NCI-H345 treated with DMSO at 0.1 percent for 48 hours (cell line): ENCODE results near the gene HOXA13.

ENCODE experiments used
- DNase-seq: peaks from one replicate; lab custom pipeline; 2025; ENCODE audit not compliant: unreplicated experiment; lab: John Stamatoyannopoulos, UW

The HOXA13 gene

DNA sequence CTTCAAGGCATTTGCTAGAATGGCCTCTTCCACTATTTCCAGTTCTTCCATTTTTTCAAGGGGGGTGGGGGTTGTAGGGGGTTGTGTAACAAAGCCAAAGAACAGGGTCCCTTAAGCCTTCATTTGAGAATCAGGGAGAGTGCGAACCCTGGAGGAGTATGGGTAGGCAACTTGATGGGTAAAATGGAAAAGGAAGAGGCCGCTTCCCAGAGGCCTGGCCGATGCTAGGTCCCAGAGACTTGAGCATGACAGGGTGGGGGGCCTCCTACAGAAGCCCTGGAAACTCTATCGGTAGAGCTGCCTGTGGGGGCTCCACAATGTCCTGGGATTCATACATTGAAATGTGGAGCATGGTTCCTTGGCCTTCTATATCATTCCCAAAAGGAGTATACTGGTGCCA is 9.1 kb upstream of the HOXA13 start:
- no peak for DNase-seq

DNA sequence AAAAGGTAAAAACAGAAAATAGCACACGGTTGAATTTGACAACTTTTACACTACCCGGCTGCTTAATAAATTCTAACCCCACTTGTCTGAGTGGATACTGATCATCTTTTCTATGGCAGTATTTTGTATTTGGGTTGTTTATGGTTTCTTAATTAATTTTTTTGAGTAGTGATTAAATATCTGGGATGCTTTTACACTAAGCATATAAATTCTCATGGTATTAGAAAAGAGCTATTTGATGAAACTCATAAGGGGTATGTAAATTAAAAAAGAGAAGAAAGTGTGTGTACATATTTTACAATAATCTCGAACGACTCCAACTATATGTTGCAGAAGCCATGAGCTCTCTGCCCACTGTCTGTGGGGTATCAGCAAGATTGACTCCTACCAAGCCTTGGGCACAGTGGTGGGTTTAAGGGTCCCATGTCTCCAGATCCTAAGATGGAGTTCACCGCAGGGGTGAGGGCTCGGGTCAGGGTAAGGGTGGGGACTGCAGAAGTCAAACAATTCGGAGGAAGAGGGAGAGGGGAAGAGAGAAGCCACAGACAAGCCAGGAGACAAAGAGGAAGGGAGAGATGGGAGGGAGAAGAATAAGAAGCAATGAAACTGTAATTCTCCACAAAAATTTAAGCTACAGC is 7.6 kb upstream of the HOXA13 start:
- DNase-seq: no peak

DNA sequence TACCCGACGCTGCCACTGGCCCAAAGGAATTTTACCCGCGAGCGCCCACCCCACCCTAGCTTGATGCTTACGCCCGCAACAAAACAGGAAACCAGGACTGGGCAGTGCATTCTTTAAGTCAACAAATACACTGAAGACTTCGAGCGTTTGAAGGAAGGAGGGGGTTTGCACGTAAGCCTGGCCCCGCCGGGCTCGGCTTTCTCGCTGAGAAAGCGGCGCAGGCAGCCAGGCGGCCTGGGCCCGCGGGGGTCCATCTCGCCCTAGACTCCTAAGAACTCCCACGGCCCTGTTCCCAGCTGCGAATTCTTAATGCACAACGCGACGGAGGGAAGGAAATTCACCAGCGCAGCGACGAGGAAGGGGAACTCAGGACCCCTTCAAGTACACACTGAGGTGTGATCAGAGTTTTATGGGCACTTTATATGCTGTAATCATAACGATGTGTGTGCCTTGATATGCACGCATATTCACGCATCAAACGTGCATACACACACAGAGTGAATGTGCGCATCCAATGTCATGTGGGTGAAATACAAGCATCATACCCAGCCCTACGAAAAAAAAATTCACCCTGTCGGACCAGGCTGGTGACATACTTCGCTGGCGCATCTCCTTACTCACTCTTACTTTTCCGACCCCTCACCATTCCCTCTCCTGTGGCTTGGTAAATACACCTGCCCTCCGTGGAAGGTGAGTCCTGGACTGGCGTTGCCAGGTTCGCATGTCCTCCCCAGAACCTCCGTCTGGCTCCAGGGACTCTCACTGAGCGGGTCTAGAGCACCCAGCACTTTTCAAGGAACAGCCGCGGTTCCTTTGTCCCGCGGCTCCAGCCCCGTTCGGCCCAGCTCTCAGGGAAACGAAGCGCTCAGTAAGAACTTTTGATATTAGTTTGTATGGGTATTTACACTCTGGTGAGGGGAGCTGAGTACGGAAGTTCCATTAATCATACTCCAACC is 5.7 kb upstream of the HOXA13 start:
- no peak for DNase-seq

DNA sequence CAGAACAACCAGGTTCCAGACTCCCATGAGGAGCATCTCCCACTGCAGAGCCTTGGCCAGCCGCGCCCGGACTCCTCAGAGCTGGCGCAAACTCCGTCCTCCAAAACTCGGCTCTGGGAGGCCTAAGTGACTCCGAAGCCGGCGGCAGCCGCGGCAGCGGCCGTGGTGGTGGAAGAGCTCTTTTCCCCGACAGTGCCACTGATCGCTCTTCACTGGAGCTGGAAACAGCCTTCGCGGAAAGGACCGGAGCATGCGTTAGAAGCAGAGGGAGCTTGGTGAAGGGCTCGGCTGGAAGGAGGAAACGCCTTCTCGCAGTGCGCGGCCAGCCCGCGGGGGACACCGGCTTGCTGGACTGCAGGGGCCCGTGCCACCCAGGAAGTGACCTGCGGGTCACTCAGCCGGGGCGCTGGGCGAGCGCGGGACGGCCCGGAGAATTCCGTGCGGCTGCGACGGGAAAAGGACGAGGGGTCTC is 5.0 kb upstream of the HOXA13 start:
- DNase-seq: no peak

DNA sequence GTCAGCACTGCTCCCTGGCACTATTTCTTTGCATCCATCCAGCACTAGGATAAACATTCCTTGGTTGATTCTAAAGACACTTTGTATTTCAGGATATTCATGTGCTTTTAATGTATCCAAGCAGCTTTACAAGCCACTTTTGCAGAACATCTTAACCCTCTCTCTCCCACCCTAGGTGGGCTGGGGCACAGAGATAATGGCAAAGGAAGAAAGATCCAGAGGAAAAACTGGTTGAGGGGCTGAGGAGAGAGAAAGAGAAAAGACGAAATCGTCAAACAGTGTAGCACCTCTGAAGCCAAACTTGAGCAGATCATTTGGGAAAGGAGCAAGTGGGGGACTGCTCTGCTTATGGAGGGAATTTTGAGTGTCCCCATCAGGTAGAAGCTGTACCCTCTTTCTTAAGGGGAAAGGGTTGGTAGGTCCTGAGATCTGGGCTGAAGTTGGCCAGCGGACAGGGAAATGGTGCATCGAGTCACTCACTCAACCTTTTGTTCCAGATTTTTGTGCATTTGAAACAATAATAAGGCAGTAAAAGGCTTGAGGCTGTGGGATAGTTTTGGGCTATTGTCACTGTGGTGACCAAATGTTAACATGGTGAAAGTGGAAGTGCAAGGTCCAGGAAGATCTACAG is 4.2 kb upstream of the HOXA13 start:
- no peak for DNase-seq

DNA sequence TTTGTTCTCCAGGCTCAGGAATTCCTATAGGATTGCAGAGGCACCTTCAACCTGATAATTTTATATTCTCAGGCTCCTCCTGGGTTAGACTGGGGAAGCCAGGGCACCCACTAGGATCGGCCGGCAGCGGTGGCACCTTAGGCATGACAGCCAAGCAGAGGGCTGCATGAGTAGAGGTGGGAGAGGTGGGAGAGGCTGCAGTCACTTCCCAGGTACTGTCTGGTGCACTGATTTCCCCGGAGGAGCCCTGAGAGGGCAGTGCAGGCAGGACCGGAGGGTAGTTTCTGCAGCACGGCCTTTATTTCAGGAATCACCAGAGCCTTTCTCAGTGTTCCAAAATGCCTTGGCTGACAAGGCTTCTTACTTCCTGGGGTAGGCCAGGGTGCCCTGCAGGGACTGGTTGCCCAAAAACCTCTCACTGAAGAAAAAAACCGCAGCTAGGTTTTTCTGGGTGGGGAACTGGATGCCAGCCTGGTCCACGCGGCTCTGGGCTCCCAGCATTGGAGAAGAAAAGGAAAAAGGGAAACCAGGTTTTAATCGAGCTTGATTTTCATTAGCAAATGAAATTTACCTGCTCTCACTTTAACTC is 3.6 kb upstream of the HOXA13 start:
- DNase-seq: no peak

DNA sequence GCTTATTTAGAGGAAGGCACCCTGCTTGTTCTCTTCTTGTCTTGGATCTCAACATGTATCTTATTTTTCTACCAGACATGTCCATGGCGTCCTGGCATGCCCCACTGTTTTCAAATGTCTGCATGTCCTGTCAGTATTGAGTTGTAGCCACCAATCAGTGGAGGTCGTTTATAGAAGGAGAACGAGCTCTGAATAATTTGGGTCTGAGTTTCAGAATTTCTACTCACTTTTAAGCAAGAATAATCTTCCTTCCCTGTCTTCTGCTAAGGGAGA is 2.9 kb upstream of the HOXA13 start:
- DNase-seq: no peak

DNA sequence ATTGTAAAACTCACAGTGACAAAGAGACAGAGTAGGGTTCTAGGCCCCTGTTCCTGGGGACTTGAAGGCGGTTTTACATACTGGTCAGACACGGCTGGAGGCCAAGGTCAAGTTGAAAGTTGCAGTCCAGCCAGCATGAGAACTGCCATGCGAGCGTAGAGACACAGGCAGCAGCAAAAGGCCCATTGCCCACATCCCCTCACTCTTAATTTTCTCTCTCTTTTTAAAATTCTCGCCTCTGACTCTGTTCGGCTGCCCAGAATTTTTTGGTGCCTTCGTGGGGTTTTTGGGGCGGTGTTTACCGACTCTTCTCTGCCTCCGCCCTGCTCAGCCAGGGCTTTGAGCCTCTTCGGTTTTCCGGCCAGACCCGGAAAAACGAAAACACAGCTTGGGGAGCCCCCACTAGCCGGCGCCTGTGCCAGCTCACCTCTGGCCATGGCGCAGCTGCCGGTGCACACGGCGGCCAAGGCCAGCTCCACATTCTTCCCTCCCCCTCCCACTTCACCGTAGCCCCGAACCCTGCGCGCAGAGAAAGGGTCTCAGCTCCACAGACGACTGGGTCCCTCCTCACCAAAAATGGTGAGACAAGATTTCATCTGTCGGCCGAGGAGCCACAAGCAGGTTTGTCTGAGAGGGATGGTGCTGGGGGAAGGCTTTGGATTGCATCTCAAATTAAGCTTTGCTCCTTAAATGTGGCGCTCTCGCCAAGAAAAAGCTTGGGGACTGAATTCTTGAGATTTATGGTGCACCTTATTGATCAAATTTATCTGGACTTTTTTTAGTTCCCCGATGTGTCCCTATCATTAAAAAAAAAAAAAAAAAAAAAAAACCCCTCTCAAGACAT is 2.3 kb upstream of the HOXA13 start:
- no peak for DNase-seq

DNA sequence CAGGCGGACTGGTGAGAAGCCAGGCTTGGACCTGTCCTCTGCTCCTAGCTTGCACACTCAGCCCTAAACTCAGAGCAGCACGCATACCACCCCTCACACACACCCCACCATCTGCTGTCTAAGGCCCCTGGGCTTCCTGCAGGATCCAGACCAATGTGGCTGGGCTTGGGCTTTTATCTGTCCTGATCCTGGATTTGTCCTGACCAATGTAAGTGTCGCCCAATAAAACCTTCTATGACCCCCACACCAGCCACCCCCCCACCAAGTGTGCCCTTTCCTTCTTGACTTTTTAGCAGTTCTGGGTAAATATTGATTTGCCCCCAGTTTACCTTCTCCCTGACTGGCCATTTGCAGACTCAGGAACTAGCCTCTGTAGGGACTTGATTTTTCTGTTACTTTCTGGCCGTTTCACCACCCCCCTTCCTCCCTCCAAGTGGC is 1.7 kb upstream of the HOXA13 start:
- no peak for DNase-seq

DNA sequence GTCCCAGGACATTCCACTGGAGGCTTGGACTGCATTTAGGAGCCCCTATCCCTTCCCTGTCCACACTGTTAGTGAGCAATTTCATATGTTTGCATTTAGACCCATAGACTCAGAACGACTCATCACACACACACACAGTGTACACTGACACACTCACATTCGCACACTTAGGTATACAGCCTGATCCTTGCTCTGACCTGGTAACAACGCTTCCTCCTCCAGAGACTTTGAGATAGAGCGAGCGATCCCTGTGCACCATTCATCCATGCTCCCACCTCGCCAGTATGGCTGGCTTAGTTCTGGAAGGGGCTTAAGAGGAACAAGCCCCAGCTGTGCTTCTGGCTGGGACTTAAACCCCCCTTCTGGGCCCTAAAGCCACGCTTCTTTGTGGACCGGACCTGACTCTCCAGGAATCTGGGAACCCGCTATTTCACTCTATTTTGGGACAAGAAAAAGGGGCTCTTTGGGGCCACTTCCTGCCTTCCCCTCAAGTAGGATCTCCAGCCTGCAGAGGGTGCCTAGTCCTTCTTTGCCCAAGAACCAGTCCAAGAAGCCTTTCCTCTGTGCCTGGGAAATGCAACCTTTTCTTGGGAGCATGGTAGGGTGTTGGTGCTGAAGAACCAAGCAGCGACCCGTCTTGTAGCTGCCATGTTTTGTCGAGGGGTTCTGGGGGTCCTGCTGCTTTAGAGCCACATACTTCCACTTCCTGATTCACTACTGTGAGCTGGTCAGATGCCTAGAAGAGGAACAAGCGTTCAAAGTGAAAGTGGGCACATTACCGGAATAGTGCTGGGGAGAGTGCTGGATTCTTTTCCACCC is 1.1 kb upstream of the HOXA13 start:
- DNase-seq: no peak

DNA sequence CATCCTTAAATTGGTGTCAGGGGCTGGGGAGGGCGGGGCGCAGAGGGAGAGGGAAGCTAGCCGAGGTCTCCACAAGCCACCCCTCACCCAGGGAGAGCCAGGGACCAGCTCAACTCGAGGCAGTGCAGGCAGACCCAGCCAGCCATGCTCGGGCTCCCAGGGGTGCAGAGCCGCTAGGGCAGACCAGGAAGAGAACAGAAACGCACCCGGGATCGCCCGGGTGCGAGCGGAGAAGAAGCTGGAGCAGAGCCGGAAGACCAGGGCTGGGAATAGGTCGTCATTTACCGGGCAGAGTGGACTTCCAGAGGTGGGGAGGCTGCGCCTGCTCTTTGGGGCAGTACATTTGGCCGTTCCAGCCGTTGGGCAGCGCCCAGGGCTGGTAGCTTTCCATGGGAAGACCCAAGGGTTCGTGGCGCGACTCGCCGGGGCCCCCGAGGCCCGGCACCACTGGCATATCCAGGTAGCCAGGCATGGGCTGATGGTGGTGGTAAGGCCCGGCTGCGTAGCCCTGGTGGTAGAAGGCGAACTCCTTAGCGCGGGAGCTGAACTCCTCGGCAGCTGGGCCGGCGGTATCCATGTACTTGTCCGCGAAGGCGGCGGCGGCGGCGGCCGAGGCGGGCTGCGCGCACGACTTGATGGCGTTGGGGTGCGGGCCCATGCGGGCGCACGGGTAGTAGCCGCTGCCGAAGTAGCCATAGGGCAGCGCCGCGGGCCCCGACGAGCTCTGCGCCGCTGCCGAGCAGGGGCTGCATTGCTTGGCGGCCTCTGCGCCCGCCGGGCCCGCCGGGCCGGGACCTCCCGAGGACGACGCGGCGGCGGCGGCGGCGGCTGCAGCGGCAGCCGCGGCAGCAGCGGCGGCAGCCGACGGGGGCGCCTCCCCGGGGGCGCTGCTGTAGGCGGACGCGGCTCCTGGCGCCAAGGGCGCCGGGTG is 755 bp downstream of the HOXA13 start:
- DNase-seq: no peak

DNA sequence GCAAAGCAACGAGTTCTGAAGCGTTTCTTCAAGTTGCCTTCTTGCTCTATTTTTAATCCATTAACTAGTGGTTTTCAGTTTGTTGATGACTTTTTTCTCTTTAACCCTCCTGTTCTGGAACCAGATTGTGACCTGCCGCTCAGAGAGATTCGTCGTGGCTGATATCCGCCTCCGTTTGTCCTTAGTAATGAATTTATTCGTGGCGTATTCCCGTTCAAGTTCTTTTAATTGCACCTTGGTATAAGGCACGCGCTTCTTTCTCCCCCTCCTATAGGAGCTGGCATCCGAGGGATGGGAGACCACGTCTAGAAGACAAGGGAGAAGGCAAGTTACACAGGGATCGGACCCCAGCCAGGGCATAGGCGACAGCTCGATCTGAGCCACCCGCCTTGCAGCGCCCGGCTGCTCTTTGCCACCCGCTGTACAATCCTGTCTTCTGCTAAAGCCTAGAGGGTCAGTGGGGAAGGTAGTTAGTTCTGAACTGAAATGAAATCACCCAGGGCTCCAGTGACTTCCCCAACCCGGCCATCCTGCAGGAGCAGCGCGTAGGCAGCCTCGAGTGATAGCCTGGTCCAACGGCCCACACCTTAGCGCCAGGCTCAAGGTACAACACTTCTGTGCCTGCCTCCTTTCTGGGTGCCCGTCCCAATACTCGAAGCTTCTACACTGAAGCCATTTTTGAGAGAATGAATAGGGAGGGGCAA is 1.6 kb downstream of the HOXA13 start:
- DNase-seq: no peak

DNA sequence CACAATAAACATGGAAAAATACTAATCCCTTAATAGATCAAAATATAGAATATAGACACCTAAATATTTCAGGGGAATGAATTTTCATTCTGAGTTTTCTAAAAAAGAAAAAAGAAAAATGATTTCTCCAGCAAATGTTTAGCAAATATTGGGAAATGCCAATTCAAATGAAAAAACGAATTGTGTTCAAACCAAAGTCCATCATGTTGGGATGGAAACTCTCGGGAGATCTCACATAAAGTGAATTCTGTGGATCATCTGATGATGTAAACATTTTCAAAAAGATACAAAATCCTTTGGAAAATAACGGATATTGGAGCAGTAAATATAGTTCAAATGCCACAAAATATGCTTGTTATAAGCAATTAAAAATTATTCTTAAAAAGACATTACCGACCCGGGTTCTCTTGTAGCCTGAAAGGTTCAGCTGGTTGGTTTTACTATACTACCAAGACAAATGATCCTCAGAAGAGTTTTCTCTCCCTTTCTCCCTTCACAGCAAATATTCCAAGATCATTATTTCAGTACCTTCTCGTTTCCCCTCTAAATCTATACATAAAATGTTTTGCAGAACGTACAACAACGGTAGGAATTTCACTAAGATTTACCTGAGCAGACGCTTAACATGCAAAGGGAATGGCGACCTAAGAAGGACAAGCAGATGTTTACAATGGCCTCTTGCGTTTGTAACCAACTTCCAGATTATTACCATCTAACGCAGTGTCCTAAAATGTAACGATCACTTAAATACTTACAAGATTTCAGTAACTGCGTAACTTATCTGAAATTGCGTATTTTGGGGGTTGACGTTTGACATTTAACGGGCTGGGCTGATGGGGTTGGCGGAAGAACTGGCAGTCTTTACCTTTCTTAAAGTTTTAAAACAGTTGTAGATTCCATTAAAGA is 2.5 kb downstream of the HOXA13 start:
- DNase-seq: no peak

DNA sequence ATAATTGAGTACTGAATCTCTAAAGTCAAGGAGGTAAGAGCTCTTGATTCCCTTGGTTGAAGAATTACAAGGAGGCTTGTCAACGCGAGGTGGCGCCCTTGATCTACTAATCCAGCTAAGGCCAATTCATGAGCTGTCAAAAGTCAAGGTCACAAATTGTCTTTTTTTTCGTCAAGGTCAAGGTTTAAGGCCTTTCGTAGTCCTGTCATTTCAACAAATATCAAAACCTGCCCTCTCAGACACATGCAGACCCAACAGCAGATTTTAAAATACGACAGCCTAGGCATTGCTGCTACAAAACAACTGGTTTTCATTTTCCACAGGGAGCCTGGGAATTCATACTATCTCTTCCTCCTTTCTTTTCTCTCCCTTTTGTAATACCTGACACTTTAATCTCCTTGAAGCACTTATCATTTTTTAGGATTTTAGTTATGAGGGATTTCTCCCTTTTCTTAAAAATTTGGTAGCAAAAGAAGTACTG is 3.6 kb downstream of the HOXA13 start:
- peak; percentile 62 for DNase-seq

DNA sequence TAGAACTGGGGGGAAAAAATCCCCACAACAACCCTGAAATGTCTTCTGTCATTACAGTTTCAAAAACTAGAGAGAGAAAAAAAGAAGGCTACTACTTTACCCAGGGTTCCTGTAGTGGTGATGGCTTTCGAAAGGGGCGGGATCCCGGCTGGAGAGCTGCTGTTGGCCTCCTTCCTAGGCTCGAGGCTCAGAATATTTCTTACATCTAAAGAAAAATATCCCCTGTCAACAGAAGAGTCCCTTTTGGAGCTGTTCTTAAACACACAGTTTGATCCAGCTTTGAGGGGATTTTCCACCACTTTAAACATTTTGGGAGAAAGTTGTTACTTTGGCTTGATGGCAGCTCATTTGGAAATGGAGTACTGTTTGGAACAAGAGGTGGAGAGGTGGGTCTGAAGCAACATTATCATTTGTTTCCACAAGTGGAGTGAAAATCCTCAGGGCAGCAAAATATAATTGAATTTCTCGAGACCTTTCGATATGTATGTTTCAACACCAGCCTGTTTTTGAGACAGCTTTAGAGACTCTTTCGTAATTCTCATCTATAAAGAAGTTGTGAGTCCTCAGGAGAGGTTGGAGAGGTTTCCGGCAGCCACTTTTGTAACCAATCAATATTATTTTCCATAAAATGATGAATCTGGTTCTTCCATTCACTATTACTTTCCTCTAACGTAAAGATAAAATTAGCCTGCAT is 5.1 kb downstream of the HOXA13 start:
- no peak for DNase-seq

DNA sequence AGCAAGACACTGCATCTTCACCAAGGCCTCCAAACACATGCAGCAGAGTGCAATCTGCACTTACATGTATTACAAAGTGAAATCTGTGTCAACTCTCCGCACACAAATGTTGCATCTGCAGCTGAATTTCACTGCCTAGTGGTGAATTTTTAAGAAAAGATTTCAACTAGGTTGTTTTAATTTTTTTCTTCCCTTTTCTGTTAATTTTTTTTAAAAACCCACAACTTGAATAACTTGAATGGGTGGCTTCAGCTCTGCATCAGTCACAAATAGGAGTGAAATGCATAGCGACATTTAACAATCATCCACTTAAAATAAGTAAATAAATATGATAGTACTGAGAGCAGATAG is 5.9 kb downstream of the HOXA13 start:
- no peak for DNase-seq
